Measurements from ENCODE around the gene CRMP1.

CRMP1 gene

GRCh38 chr4:5798462-5798861 is 94.4 kb downstream of the CRMP1 start:
- no peak for DNase-seq (ENCODE audit: low read depth in 2 of 2)

DNA sequence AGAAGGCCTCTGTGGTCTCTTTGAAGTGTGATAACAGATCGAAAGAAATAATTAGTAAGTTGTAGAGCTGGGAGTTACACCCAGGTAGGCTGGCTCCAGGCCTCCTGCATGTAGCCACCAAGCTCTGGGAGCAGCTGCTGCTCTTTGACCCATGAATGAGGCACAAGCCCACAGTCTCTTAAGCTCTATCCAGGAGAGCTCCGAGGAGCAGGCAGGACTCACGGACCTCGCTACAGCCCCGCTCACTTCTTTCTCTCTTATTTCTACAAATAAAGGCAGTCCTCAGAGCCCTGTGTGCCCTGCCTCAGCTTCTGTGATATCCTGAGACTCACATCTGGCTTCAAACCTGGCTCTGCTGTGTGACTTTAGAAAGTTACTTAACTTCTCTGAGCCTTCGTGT is 95.0 kb downstream of the CRMP1 start:
- DNase-seq (ENCODE audit: low read depth in 2 of 2): no peak

GRCh38 chr4:5796976-5797375 is 95.9 kb downstream of the CRMP1 start:
- no peak for DNase-seq (ENCODE audit: low read depth in 2 of 2)

DNA sequence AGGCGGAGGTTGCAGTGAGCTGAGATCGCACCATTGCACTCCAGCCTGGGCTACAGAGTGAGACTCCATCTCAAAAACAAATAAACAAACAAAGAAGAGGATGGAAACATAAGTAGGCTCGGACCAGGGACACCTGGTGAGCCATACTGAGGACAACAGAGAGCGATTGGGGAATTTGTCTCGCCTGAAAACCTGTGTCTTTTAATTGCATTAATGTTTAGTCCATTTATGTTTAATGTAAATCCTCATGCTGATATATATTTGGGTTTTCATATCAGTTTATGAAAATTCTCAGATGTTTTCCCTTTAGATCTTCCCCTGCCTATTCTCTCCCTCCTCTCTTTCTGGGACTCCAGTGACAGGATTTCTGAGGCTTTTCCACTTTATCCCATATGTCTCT is 97.3 kb downstream of the CRMP1 start:
- no peak for DNase-seq (ENCODE audit: low read depth in 2 of 2)

- DNase-seq (ENCODE audit: low read depth in 2 of 2): no peak
Measured at GRCh38 chr4:5793514-5793913, 99.4 kb downstream of the CRMP1 start.

- DNase-seq (ENCODE audit: low read depth in 2 of 2): no peak
Measured at GRCh38 chr4:5791654-5792053, 101.2 kb downstream of the CRMP1 start.

- DNase-seq (ENCODE audit: low read depth in 2 of 2): no peak
Measured at GRCh38 chr4:5790546-5790857, 102.4 kb downstream of the CRMP1 start.

- DNase-seq (ENCODE audit: low read depth in 2 of 2): no peak
Measured at GRCh38 chr4:5789141-5789540, 103.7 kb downstream of the CRMP1 start.

GRCh38 chr4:5788144-5788543 is 104.7 kb downstream of the CRMP1 start:
- no peak for DNase-seq (ENCODE audit: low read depth in 2 of 2)

GRCh38 chr4:5787311-5787710 is 105.6 kb downstream of the CRMP1 start:
- DNase-seq (ENCODE audit: low read depth in 2 of 2): no peak

- DNase-seq (ENCODE audit: low read depth in 2 of 2): no peak
Measured at GRCh38 chr4:5785806-5786680, 106.8 kb downstream of the CRMP1 start.

DNA sequence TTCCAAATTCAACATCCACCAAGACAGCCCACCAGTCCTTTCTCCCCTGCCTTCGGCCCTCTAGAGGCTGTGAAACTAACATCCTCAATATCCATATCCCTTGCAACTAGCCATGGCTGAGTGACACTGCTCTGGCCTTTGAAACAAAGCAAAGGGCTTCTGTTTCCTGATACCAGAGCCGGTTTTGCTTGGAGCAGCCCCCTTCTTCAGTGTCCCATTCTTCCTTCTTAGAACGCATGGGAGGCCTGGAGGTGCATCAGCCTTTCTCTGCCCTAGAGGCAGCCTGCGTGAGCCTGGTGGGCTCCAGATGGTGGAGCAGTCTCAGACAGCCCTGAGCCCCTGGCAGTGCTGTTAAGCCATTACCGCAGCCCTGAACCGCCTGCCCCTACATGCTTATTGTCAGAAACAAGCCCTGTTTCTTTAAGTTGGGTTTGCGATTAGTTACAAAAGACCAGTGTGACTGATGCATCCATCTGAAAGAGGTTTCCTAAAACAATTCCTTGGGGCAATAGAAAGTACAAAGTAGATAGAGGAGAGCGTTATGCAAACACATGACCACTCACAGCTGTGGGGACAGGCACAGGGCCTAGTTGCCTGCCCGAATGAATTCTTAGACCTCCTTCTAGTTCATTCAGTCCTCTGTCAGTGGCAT is 107.8 kb downstream of the CRMP1 start:
- no peak for DNase-seq (ENCODE audit: low read depth in 2 of 2)

DNA sequence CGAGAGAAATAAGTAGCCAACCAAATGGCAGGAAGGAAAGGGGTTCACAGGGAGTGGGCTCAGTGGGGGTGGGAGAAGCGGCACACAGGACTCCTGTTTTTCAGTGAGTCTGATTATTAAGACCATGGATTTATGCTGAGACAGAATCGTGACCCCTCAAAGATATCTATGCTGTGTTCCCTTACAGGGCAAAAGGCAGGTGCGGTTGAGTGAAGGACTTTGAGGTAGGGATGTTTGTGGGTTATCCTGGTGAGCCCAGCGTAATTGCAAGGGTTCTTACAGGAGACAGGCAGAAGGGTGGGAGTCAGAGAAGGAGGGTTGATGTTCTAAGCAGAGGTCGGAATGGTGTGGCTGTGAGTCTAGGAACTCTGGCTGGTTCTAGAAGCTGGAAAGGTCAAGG is 108.9 kb downstream of the CRMP1 start:
- DNase-seq (ENCODE audit: low read depth in 2 of 2): no peak

- DNase-seq (ENCODE audit: low read depth in 2 of 2): no peak
Measured at GRCh38 chr4:5783486-5783885, 109.4 kb downstream of the CRMP1 start.

DNA sequence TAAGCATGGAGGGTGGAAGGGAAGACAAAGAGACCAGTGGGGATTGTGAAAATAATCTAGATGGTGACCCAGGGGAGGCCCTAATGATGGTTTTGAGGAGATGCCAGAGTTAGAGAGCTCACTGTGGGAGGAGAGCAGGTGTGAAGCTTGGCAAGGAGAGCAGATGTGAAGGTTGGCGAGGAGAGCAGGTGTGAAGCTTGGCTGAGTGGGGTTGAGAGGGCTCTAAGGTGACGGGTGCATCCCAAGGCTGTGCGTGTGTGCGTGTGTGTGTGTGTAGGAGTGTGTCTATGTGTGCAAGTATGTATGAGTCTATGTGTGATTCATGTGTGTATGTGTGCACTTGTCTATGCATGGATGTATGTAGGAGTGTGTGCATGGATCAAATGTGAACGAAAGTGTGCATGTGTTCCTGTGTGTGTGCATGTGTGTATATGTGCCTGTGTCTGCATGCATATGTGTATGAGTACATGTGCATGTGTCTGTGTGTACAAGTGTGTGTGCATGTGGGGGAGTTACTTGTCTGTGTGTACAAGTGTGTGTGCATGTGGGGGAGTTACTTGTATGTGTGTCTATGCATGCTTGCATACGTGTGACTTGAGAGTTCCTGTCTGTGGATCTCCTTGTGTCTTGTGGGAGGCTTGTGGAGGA is 109.9 kb downstream of the CRMP1 start:
- no peak for DNase-seq (ENCODE audit: low read depth in 2 of 2)

DNA sequence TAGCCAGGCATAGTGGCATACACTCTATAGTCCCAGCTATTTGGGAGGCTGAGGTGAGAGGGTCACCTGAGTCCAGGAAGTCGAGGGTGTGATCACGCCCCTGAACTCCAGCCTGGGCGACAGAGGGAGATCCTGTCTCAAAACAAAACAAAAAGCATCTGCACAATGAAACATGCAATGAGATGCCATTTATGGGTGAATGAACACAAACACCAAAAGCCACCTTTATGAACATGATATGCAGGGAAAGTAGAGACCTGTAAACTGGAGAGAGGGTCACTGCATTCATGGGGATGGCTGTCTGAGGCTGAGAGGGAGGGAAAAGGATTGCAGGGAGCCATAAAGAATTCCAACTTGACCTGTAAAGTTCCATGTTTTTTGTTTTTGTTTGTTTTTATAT is 111.2 kb downstream of the CRMP1 start:
- no peak for DNase-seq (ENCODE audit: low read depth in 2 of 2)

DNA sequence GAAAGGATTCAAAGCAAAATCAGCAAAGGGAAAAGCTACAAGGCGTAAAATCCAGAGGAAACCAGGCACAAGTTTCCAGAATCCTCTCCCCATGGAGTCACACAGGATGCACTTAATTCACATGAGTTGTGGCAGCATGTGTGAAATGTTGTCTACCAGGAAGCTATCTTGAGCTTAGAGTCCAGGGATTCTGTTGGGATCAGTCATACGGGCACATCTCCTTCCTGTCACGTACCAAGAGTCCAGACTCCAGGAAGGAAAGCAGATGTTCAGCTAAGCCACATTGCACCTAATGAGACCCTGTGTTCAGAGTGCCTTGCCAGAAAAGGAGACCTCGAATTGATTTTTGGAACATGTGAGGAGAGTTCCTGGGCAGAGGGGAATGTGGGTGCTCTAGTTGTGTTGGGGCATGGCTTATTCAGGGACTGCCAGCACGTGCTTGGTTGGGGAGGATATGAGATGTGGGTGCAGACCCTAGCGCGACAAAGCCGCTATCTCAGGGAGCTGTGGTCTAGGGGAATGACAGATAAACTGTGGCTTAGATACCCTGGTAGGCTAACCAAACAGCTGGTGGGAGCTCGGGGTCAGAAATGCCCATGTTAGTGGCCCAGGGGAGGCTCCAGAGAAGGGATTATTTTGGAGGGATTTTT is 111.9 kb downstream of the CRMP1 start:
- DNase-seq (ENCODE audit: low read depth in 2 of 2): no peak

DNA sequence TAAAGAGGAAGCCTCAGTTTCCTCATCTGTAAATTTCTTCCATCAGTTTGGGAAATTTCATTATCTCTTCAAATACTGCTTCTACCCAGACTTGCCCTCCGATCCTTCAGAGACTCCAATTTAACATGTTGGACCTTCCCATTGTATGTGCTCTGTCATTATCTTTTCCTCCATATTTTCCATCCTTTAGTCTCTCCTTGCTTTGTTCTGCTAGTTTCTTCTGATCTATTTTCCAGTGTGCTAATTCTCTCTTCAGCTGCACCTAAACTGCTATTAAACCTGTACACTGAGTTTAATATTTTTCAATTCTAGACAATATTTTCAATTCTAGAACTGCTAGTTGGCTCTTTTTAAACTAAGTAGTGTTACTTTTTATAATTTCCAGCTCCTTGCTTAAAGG is 116.4 kb downstream of the CRMP1 start:
- DNase-seq (ENCODE audit: low read depth in 2 of 2): no peak

DNA sequence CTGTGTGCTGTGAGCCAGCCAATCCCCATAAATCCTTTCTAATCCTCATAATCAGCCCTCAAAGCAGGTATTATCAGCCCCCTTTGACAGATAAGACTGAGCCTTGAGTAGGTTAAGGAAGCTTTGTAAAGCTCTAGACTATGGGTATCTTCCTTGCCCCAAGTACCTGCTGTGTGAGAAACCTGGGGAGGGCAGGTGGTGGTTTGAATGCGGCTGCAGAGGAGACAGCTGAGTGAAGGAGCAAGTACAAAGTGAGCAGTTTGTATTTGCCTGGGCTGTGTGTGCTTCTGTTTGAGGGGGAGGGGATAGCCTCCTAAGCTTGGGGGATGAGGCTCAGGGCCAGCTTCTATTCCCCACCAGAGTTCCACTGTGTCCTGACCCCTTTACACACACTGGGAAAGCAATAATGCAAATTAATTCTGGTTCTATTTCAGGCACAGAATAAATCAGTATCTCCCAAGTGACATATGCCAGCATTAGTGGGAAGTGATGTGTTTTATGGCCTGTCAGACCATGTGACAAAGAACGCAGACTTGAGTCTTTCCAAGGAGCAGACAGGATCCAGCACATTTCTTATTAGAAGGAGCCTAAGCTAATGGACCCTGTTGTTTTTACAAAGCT is 118.4 kb downstream of the CRMP1 start:
- no peak for DNase-seq (ENCODE audit: low read depth in 2 of 2)

- DNase-seq (ENCODE audit: low read depth in 2 of 2): no peak
Measured at GRCh38 chr4:5773271-5773555, 119.7 kb downstream of the CRMP1 start.

- DNase-seq (ENCODE audit: low read depth in 2 of 2): no peak
Measured at GRCh38 chr4:5772528-5773270, 120.2 kb downstream of the CRMP1 start.
